Left renal cortex interstitium (tissue), 4 donors: ENCODE measurements around the gene BLZF1. TPM values are rescaled to one million over a fixed set of nuclear protein-coding genes. Genes with fewer than 3 reads are reported as not detected.

Experiments used
- polyA plus RNA-seq, 4 donors: library from polyadenylated mRNA; unstranded; fragments of 120-200 nt; gene quantifications; one replicate each; pipeline ENCODE4 v1.2.1, GENCODE V29; 2013; ENCODE audit not compliant: insufficient read length in 4 of 4

BLZF1 gene
- polyA plus RNA-seq, 4 donors: 23.6 to 32.2 (median 26.8) TPM

Other genes starting within 250 kb of the BLZF1 start
- gene NME7, start 398 bp upstream of the BLZF1 start, polyA plus RNA-seq: 100 to 1,000 TPM in 3 of 4 donors, 10 to 100 TPM in 1; 91.8 to 152 (median 126) TPM
- gene CCDC181, start 59.3 kb downstream of the BLZF1 start, polyA plus RNA-seq: 10 to 100 TPM in 3 of 4 donors, 1 to 10 TPM in 1; 9.0 to 11.3 (median 10.1) TPM
- gene SLC19A2, start 117.7 kb downstream of the BLZF1 start, polyA plus RNA-seq: 10 to 100 TPM; 16.7 to 21.0 (median 17.8) TPM
- gene F5, start 218.3 kb downstream of the BLZF1 start, polyA plus RNA-seq: 1 to 10 TPM; 1.9 to 3.9 (median 2.3) TPM